ENCODE data around the gene PIAS4.
"Not testable (repeated sequence)": the region's sequence is repeated elsewhere in the genome, so short reads cannot be mapped to it uniquely, and the experiment has no call there.

PIAS4 gene

GRCh38 chr19:4007836-4008539, 452 bp downstream of the PIAS4 start:
- in situ Hi-C loops (cut with HindIII; ENCODE audit: low sequenced_read_pairs) = no loop called here
- no peak for DNase-seq (ENCODE audit: low read depth, low spot score)
- TF ChIP-seq CTCF (IDR thresholded peaks at IDR 0.05; ENCODE audit: low read depth, low read length) = no peak
- H3K4me3 ChIP-seq (ENCODE audit: low read depth, low read length) = peak overlapping the region; percentile 88

GRCh38 chr19:4009990-4010807, 2.7 kb downstream of the PIAS4 start:
- H3K4me3 ChIP-seq (ENCODE audit: low read depth, low read length) = no peak overlapping the region
- DNase-seq (ENCODE audit: low read depth, low spot score) = no peak
- no peak for TF ChIP-seq CTCF (IDR thresholded peaks at IDR 0.05; ENCODE audit: low read depth, low read length)
- in situ Hi-C loops (cut with HindIII; ENCODE audit: low sequenced_read_pairs) = no loop called here

GRCh38 chr19:4010808-4011110, 3.2 kb downstream of the PIAS4 start:
- no peak overlapping the region for H3K4me3 ChIP-seq (ENCODE audit: low read depth, low read length)
- no peak for TF ChIP-seq CTCF (IDR thresholded peaks at IDR 0.05; ENCODE audit: low read depth, low read length)
- in situ Hi-C loops (cut with HindIII; ENCODE audit: low sequenced_read_pairs) = no loop called here
- DNase-seq (ENCODE audit: low read depth, low spot score) = no peak

GRCh38 chr19:4011430-4011829, 3.9 kb downstream of the PIAS4 start:
- in situ Hi-C loops (cut with HindIII; ENCODE audit: low sequenced_read_pairs); DNase-seq (ENCODE audit: low read depth, low spot score); H3K4me3 ChIP-seq (ENCODE audit: low read depth, low read length): not testable (repeated sequence)

GRCh38 chr19:4012092-4012974, 4.8 kb downstream of the PIAS4 start:
- TF ChIP-seq CTCF (IDR thresholded peaks at IDR 0.05; ENCODE audit: low read depth, low read length) = no peak
- in situ Hi-C loops (cut with HindIII; ENCODE audit: low sequenced_read_pairs) = no loop called here
- no peak for DNase-seq (ENCODE audit: low read depth, low spot score)
- H3K4me3 ChIP-seq (ENCODE audit: low read depth, low read length) = no peak overlapping the region

- H3K4me3 ChIP-seq (ENCODE audit: low read depth, low read length) = no peak overlapping the region
- no peak for DNase-seq (ENCODE audit: low read depth, low spot score)
- TF ChIP-seq CTCF (IDR thresholded peaks at IDR 0.05; ENCODE audit: low read depth, low read length) = no peak
- in situ Hi-C loops (cut with HindIII; ENCODE audit: low sequenced_read_pairs) = no loop called here
Measured at GRCh38 chr19:4012975-4013634, 5.6 kb downstream of the PIAS4 start.

Data from astrocyte of the spinal cord (primary cell).